OCI-LY3 (cell line): ENCODE results near the gene LOXL1.

Source experiments
- H2AFZ ChIP-seq: fragments of 200-600, 300-600 bp; shearing (Covaris generic); 2 replicates; pipeline ENCODE4 v1.6.0; 2014; ENCODE audit warnings: antibody characterized with exemption, low read depth, low read length
- H3K27ac ChIP-seq: fragments of 200-600, 300-600 bp; sonication (generic); 2 replicates; pipeline ENCODE4 v1.5.1; 2014; ENCODE audit warnings: mild to moderate bottlenecking, low read length, moderate library complexity, mixed read lengths
- H3K27me3 ChIP-seq: fragments of 200-600, 300-600 bp; sonication (generic); 2 replicates; pipeline ENCODE4 v1.6.1; 2014; ENCODE audit warnings: low read depth, low read length, mixed read lengths
- H3K36me3 ChIP-seq: fragments of 200-600, 300-600 bp; sonication (generic); replicated peaks from 2 replicates; pipeline ENCODE3; 2014; ENCODE audit warnings: low read depth, low read length, mixed read lengths
- H3K4me1 ChIP-seq: fragments of 300-600, 200-600 bp; sonication (generic); 2 replicates; pipeline ENCODE4 v1.6.1; 2014; ENCODE audit warnings: low read length, mixed read lengths
- H3K4me2 ChIP-seq: fragments of 200-600, 300-600 bp; sonication (generic); 2 replicates; pipeline ENCODE4 v1.6.1; 2014; ENCODE audit warnings: low read length, mixed read lengths
- H3K4me3 ChIP-seq: fragments of 300-600, 200-600 bp; sonication (generic); 2 replicates; pipeline ENCODE4 v1.5.1; 2014; ENCODE audit warnings: antibody characterized with exemption, mild to moderate bottlenecking, low read length, moderate library complexity
- H3K79me2 ChIP-seq: fragments of 300-600, 200-600 bp; shearing (Covaris generic); 2 replicates; pipeline ENCODE4 v1.6.1; 2014; ENCODE audit warnings: mild to moderate bottlenecking, low read length, mixed read lengths
- H3K9ac ChIP-seq: fragments of 300-600, 200-600 bp; shearing (Covaris generic); 2 replicates; pipeline ENCODE4 v1.6.0; 2014; ENCODE audit warnings: mild to moderate bottlenecking, low read length, moderate library complexity
- H3K9me3 ChIP-seq: fragments of 200-600, 300-600 bp; shearing (Covaris generic); 2 replicates; pipeline ENCODE4 v1.6.1; 2014; ENCODE audit warnings: low read length, mixed read lengths; ENCODE audit not compliant: insufficient read depth
- H4K20me1 ChIP-seq: fragments of 200-600, 300-600 bp; sonication (generic); 2 replicates; pipeline ENCODE4 v1.6.1; 2016; ENCODE audit warnings: low read length, mixed read lengths; ENCODE audit not compliant: insufficient read depth
- EZH2phosphoT487 ChIP-seq: fragments of 200-600 bp; shearing (Covaris generic); IDR thresholded peaks from 2 replicates; pipeline ENCODE4 v1.6.1; 2018; ENCODE audit warnings: antibody characterized with exemption, mixed run types, low read depth
- TF ChIP-seq, protein P1 (sequence below): fragments of 200-600, 300-600 bp; sonication (generic); IDR thresholded peaks from 2 replicates; pipeline ENCODE4 v1.5.1; 2014; ENCODE audit warnings: antibody characterized with exemption, low read length, low read depth

The LOXL1 gene

DNA sequence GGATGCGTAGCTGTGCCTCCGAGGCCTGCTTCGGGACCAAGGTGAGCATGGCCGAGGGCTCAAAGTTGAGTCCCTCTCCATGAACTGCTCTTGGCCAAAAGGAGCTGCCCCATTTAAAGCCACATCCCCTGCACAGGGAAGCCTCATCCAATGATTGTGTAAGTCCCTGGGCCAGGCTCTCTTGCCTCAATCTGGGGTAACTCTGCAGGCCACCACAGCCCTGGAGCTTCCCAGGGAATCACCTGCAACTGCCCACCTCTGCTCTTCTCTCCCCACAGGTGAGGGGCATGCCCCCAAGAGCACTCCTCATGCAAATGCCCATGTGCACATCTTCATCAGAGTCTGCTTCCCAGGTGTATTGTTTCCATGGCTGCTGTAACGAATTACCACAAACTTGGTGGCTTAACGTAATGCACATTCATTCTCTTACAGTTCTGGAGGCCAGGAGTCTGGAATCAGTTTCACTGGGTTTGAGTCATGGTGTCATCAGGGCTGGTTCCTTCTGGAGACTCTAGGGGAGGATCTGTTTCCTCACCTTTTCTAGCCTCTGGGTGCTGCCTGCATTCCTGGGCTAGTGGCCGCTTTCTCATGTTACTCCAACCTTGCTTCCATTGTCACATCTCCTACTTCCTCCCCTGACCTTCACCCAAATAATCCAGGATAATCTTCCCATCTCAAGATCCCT lies 25.0 kb upstream of the LOXL1 start:
- H3K79me2 ChIP-seq, result no peaks in the 10 kb centered on the region
- H3K36me3 ChIP-seq, result no peaks in the 10 kb centered on the region
- H3K9ac ChIP-seq, result no peak overlapping the region
- H3K27me3 ChIP-seq, result peaks cover 12% of the 10 kb centered on the region
- H3K4me3 ChIP-seq, result no peak overlapping the region
- H3K9me3 ChIP-seq, result no peaks in the 10 kb centered on the region
- H2AFZ ChIP-seq, result no peak overlapping the region
- H3K4me1 ChIP-seq, result no peaks in the 10 kb centered on the region
- H3K27ac ChIP-seq, result no peak overlapping the region
- TF ChIP-seq EZH2phosphoT487, result no peak
- TF ChIP-seq, protein P1, sequence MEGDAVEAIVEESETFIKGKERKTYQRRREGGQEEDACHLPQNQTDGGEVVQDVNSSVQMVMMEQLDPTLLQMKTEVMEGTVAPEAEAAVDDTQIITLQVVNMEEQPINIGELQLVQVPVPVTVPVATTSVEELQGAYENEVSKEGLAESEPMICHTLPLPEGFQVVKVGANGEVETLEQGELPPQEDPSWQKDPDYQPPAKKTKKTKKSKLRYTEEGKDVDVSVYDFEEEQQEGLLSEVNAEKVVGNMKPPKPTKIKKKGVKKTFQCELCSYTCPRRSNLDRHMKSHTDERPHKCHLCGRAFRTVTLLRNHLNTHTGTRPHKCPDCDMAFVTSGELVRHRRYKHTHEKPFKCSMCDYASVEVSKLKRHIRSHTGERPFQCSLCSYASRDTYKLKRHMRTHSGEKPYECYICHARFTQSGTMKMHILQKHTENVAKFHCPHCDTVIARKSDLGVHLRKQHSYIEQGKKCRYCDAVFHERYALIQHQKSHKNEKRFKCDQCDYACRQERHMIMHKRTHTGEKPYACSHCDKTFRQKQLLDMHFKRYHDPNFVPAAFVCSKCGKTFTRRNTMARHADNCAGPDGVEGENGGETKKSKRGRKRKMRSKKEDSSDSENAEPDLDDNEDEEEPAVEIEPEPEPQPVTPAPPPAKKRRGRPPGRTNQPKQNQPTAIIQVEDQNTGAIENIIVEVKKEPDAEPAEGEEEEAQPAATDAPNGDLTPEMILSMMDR, result no peak
- H4K20me1 ChIP-seq, result no peaks in the 10 kb centered on the region
- no peak overlapping the region for H3K4me2 ChIP-seq

DNA sequence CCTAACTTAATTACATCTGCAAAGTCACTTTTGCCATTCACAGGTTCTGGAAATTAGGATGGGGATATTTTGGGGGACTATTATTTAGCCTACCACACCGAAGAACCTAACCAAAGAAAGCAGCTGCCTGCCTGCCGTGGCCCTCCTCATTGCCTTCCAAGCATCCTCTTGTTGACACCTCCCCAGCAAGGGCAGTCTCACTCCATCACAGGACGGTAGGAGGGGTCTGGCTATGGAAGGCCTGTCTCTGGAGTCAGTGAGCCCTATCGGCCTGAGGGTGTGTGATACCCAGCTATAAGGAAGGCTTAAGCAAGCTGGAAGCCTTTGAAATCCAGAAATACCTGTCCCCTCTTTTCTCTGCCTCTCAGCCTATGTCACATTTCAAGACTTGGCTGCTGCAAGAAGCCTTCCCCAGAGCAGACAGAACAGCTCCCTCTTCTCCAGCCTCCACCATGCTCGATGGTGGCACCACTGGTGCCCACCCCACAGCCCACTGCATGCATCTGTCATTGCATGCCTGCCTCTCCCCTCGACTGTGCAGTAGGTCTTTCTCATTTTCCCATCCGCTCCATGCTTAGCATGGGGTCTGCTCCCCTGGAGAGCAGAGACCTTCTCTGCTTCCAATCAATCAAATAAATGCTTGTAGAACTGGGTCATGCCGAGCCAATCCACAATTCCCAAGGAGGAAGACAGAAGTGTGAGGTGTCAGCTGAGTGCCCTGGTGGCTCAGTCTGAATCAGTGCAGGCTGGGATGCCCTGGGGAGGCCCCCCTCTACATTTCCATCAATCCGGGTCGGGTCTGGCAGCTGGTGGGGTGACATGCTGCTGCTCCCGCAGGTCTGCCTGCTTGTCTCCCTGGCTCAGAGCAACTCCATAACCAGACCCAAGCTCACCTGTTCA lies 23.9 kb upstream of the LOXL1 start:
- no peak overlapping the region for H3K9ac ChIP-seq
- no peaks in the 10 kb centered on the region for H3K36me3 ChIP-seq
- H4K20me1 ChIP-seq, result no peaks in the 10 kb centered on the region
- H2AFZ ChIP-seq, result no peak overlapping the region
- H3K79me2 ChIP-seq, result no peaks in the 10 kb centered on the region
- TF ChIP-seq EZH2phosphoT487, result no peak
- TF ChIP-seq, protein P1, result no peak
- H3K4me3 ChIP-seq, result no peak overlapping the region
- H3K9me3 ChIP-seq, result no peaks in the 10 kb centered on the region
- H3K27me3 ChIP-seq, result peaks cover 12% of the 10 kb centered on the region
- H3K27ac ChIP-seq, result no peak overlapping the region
- no peak overlapping the region for H3K4me2 ChIP-seq
- 0 out of 2 replicates have a peak, but pooled peaks cover 4% of the 10 kb centered on the region for H3K4me1 ChIP-seq

DNA sequence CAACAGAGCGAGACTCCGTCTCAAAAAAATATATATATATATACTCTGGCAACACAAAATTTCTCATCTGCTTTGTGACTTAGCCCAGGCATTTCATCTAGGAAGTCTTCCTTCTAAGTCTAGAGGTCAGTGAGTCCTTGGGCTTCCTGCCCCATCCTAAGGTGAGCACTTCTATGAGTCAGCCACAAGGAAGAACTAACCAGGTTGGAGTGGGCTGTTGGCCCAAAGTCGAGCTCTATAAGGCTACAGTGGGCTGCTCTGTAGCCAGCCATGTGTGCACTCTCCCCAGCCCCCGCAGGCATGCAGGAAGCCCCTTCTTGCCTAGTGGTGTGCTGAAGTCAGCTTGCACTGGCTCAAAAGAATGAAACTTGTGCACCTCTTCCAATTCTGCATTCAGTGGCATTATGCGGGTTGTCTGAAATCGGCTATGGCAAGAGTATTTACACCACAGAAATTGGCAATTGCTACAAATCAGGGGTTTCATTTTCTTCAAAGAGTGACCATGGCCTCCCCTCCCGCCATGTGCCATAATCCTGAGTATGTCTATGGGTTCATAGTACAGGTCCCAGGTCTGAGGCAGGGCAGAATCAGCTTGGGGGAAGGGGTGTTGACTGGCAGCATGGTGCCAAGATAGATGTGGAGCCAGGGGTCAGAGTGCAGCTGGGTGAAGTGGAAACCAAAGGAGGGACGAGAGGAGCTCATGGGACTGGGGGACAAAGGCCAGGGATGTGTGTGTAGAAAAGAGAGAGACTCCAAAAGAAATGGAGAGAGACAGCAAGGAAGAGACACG lies 22.0 kb upstream of the LOXL1 start:
- Histone ChIP-seq H3K4me1 (peaks cover 6% of the 10 kb centered on the region; the same call in 1 of the 2 replicates), H2AFZ (no peak overlapping the region), H3K36me3 (no peaks in the 10 kb centered on the region), H4K20me1 (no peaks in the 10 kb centered on the region), H3K79me2 (no peaks in the 10 kb centered on the region), H3K4me2 (no peak overlapping the region), H3K9me3 (no peaks in the 10 kb centered on the region), H3K9ac (no peak overlapping the region), H3K27me3 (peaks cover 12% of the 10 kb centered on the region), H3K27ac (no peak overlapping the region), H3K4me3 (no peak overlapping the region)
- no peak for TF ChIP-seq EZH2phosphoT487
- TF ChIP-seq, protein P1, result no peak
